Tibial nerve (tissue), 4 donors: ENCODE results near the gene HDHD3. TPM values are rescaled to one million over a fixed set of nuclear protein-coding genes. Genes with fewer than 3 reads are reported as not detected.

Experiments
- DNase-seq, 2 donors: peaks; one replicate each; pipeline ENCODE4 v3.0.0-alpha.2; 2019; ENCODE audit warnings: low spot score in 2 of 2
- H3K27ac ChIP-seq, 4 donors: fragments of 200-600 bp; sonication (generic) in 3 of 4; one replicate each; pipeline ENCODE4 v1.5.1; 2017 to 2019; ENCODE audit warnings: mild to moderate bottlenecking in 1 of 4
- H3K27me3 ChIP-seq, 2 donors: fragments of 200-600 bp; sonication (generic) in 1 of 2; one replicate each; pipeline versions ENCODE4 v1.5.1 to v1.6.0; 2017 to 2019
- H3K36me3 ChIP-seq, 3 donors: fragments of 200-600 bp; sonication (generic); one replicate each; pipeline ENCODE4 v1.5.1; 2018 to 2019
- H3K4me1 ChIP-seq, 4 donors: fragments of 200-600 bp; sonication (generic) in 3 of 4; one replicate each; pipeline ENCODE4 v1.5.1; 2017 to 2019
- H3K4me3 ChIP-seq, 4 donors: fragments of 200-600 bp; sonication (generic) in 3 of 4; one replicate each; pipeline ENCODE4 v1.5.1; 2017 to 2019; ENCODE audit warnings: mild to moderate bottlenecking in 1 of 4, moderate library complexity in 1 of 4
- H3K9me3 ChIP-seq, 4 donors: fragments of 200-600 bp; sonication (generic) in 3 of 4; one replicate each; pipeline ENCODE4 v1.5.1; 2017 to 2019
- CTCF ChIP-seq, 5 experiments: fragments of 200-600 bp in 3 of 5; fragments of 450-650 bp in 2 of 5; sonication (generic) in 3 of 5; IDR thresholded peaks; one replicate each; pipeline ENCODE4 v1.5.1; 2016 to 2019; ENCODE audit warnings: antibody characterized with exemption in 5 of 5, mild to moderate bottlenecking in 3 of 5, moderate library complexity in 2 of 5
- EP300 ChIP-seq, 2 donors: sonication (generic); formaldehyde crosslinking; IDR thresholded peaks; one replicate each; pipeline ENCODE4 v1.6.1; 2017; ENCODE audit warnings: antibody characterized with exemption in 2 of 2, mild to moderate bottlenecking in 1 of 2
- POLR2A ChIP-seq, 2 donors: fragments of 450-650 bp; IDR thresholded peaks; one replicate each; pipeline ENCODE4 v1.6.1; 2017; ENCODE audit warnings: antibody characterized with exemption in 2 of 2, mild to moderate bottlenecking in 2 of 2, moderate library complexity in 2 of 2
- WGBS, 2 donors: methylation state at CpG; one replicate each; pipeline ENCODE4 v1.1.5; 2018; 5-methylcytosine and 5-hydroxymethylcytosine counted together
- total RNA-seq, 4 donors: library from RNA; depleted of rRNA; stranded (reverse); fragments of >200 nt; gene quantifications; one replicate each; pipeline ENCODE4 v1.1.0, GENCODE V29; 2016

Gene HDHD3
- total RNA-seq: 10 to 100 TPM; 19.7 to 53.5 (median 25.7) TPM

- WGBS, 2 donors: 3% methylated on average over 57 to 73 of the region's 74 CpGs
- H3K27ac ChIP-seq: peak within 1 kb of the TSS; percentile 73 to 94 (median 90)
- peak; percentile 51 to 62 for DNase-seq
- TF ChIP-seq POLR2A (IDR thresholded peaks at IDR 0.05): peak; percentile 26 to 51
- TF ChIP-seq CTCF (IDR thresholded peaks at IDR 0.05): no peak
- TF ChIP-seq EP300 (IDR thresholded peaks at IDR 0.05): peak in 1 of 2 donors; percentile 86
- no peaks in the 10 kb centered on the region for H3K27me3 ChIP-seq
- H3K9me3 ChIP-seq: no peaks in the 10 kb centered on the region
- H3K4me1 ChIP-seq: peaks cover 0 to 12% (median 7%) of the 10 kb centered on the region in 4 donors
- H3K4me3 ChIP-seq: peak within 1 kb of the TSS; percentile 75 to 97 (median 92)
- H3K36me3 ChIP-seq: peaks cover 0 to 27% (median 9%) of the 10 kb centered on the region in 3 donors
Measured at GRCh38 chr9:113376634-113377567, at the start of gene HDHD3. Gene HDHD3, minus strand, starts transcription at chr9:113376986. Its CDS starts 2,632 bp downstream, at chr9:113374354.

GRCh38 chr9:113425072-113425471 lies 48.3 kb upstream of the HDHD3 start:
- TF ChIP-seq CTCF (IDR thresholded peaks at IDR 0.05) (no peak), EP300 (IDR thresholded peaks at IDR 0.05) (no peak), POLR2A (IDR thresholded peaks at IDR 0.05) (no peak)
- no peak overlapping the region for H3K4me3 ChIP-seq
- no peak overlapping the region for H3K27ac ChIP-seq
- H3K27me3 ChIP-seq: no peaks in the 10 kb centered on the region
- H3K36me3 ChIP-seq: no peaks in the 10 kb centered on the region
- H3K9me3 ChIP-seq: no peaks in the 10 kb centered on the region
- no peaks in the 10 kb centered on the region for H3K4me1 ChIP-seq
- no peak for DNase-seq
- 23 to 32% methylated on average over 2 of the region's 2 CpGs for WGBS, 2 donors

- no peaks in the 10 kb centered on the region for H3K27me3 ChIP-seq
- no peaks in the 10 kb centered on the region for H3K9me3 ChIP-seq
- no peaks in the 10 kb centered on the region for H3K36me3 ChIP-seq
- H3K27ac ChIP-seq: no peak overlapping the region
- no peak for DNase-seq
- no peak overlapping the region for H3K4me3 ChIP-seq
- TF ChIP-seq POLR2A (IDR thresholded peaks at IDR 0.05) (no peak), CTCF (IDR thresholded peaks at IDR 0.05) (no peak), EP300 (IDR thresholded peaks at IDR 0.05) (no peak)
- 75 to 76% methylated on average over 3 of the region's 3 CpGs for WGBS, 2 donors
- H3K4me1 ChIP-seq: no peaks in the 10 kb centered on the region
Measured at GRCh38 chr9:113421726-113422125, 44.9 kb upstream of the HDHD3 start.

GRCh38 chr9:113417370-113417769 lies 40.6 kb upstream of the HDHD3 start:
- Histone ChIP-seq H3K27me3 (no peaks in the 10 kb centered on the region), H3K4me3 (no peak overlapping the region), H3K9me3 (no peaks in the 10 kb centered on the region), H3K27ac (no peak overlapping the region), H3K36me3 (no peaks in the 10 kb centered on the region), H3K4me1 (no peaks in the 10 kb centered on the region)
- DNase-seq: no peak
- WGBS, 2 donors: 72 to 73% methylated on average over 4 of the region's 4 CpGs
- no peak for TF ChIP-seq POLR2A (IDR thresholded peaks at IDR 0.05)
- no peak for TF ChIP-seq EP300 (IDR thresholded peaks at IDR 0.05)
- TF ChIP-seq CTCF (IDR thresholded peaks at IDR 0.05): no peak

GRCh38 chr9:113416149-113416721 lies 39.4 kb upstream of the HDHD3 start:
- Histone ChIP-seq H3K4me1 (peaks cover 0 to 5% (median 2%) of the 10 kb centered on the region in 4 donors), H3K36me3 (no peaks in the 10 kb centered on the region), H3K4me3 (no peak overlapping the region), H3K9me3 (no peaks in the 10 kb centered on the region), H3K27me3 (no peaks in the 10 kb centered on the region), H3K27ac (peak overlapping the region in 1 of 4 donors; percentile 47)
- WGBS, 2 donors: 49% methylated on average over 3 of the region's 3 CpGs
- DNase-seq: no peak
- no peak for TF ChIP-seq POLR2A (IDR thresholded peaks at IDR 0.05)
- TF ChIP-seq EP300 (IDR thresholded peaks at IDR 0.05): no peak
- no peak for TF ChIP-seq CTCF (IDR thresholded peaks at IDR 0.05)
